Fibroblast of pulmonary artery (primary cell): ENCODE results near the gene KCNJ2.

Source experiments
- DNase-seq: peaks from one replicate; pipeline ENCODE4 v3.0.0-alpha.2; 2010; ENCODE audit warnings: low read depth
- H3K4me3 ChIP-seq: replicated peaks from 2 replicates; pipeline ENCODE4 v1.5.1; 2011; ENCODE audit warnings: low read depth, mild to moderate bottlenecking, control low read depth, low read length, moderate library complexity
- CTCF ChIP-seq: IDR thresholded peaks from 2 replicates; pipeline ENCODE4 v1.5.1; 2011; ENCODE audit warnings: mild to moderate bottlenecking, control low read depth, low read length, inconsistent platforms; ENCODE audit errors: missing control alignments

The KCNJ2 gene

GRCh38 chr17:70225276-70225675 is 55.9 kb downstream of the KCNJ2 start:
- no peak for DNase-seq
- no peak overlapping the region for H3K4me3 ChIP-seq

More at GRCh38 chr17:70225276-70225675, 55.9 kb downstream of the KCNJ2 start:
- TF ChIP-seq CTCF, result no peak
